NCI-H774 (cell line): Measurements from ENCODE around the gene MRAP.
"Not testable (repeated sequence)": the region's sequence is repeated elsewhere in the genome, so short reads cannot be mapped to it uniquely, and the experiment has no call there.

Experiments
- DNase-seq: peaks from one replicate; lab custom pipeline; 2025; lab: John Stamatoyannopoulos, UW

Gene MRAP

DNA sequence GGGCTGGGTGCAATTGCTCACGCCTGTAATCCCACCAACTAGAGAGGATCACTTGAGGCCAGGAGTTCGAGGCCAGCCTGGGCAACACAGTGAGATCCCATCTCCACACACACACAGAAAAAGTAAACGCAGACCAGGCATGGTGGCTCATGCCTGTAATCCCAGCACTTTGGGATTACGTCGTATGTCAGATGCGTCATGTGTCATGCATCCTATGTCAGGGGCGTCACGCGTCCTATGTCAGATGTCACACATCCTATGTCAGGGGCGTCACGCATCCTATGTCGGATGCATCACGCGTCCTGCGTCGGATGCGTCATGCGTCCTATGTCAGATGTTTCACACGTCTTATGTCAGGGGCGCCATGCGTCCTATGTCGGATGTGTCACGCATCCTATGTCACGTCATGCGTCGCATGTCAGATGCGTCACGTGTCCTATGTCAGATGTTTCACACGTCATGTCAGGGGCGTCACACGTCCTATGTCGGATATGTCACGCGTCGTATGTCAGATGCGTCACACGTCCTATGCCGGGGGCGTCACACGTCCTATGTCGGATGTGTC lies 1.5 kb downstream of the MRAP start:
- no peak for DNase-seq

DNA sequence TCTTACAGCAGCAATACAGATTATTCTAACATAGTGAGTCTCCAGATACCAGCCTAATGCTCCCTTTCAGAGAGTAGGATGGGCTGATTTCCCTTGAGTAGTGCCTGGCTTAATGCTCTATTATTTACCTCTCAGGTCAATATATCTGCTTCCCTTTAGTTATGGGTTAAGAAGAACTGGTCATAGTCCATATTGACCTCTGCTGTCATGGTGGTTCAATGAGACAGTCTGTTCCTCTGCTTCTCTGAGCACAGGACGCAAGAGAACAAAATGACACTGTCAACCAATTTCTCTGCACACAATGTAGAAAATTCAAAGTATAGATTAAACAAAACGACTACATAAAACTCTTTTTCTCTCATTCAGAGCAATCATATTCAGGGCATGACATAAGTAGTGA lies 2.9 kb downstream of the MRAP start:
- DNase-seq, result no peak

DNA sequence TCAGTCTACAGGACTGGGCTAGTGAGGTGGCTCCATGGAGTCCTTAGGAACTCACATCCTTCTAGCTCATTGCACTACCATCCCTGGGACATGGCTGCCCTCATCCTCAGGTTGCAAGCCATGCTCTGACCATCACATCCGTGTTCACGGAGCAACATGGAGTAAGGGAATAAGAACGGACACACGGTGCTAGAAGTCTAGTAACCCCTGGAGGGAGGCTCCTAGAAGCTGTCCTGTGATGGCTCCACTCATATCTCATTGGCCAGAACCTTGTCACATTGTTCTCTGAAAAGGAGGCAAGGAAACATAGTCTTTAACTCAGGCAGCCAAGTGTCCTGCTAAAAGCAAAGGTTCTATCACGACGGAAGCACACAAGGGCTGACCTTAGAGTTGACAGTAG lies 3.9 kb downstream of the MRAP start:
- DNase-seq, result no peak

DNA sequence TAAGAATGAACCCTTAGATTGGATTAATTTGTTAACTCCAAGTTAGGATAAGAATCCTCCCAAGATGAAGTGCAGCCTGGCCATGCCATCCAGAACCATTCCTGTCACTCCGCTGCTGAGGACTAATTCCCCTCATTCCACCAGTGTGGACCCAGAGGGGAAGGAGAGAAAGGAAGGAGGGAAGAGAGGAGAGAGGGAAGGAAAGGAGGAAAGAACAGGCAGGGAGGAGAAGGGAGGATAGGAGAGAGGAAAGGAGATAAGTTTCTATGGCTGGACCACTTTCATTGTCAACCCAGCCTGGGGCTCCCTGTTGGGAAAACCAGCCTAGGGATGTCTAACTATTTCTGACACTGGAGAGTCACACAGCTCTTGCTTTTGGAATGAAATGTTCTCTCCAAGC lies 4.7 kb downstream of the MRAP start:
- DNase-seq, result no peak

DNA sequence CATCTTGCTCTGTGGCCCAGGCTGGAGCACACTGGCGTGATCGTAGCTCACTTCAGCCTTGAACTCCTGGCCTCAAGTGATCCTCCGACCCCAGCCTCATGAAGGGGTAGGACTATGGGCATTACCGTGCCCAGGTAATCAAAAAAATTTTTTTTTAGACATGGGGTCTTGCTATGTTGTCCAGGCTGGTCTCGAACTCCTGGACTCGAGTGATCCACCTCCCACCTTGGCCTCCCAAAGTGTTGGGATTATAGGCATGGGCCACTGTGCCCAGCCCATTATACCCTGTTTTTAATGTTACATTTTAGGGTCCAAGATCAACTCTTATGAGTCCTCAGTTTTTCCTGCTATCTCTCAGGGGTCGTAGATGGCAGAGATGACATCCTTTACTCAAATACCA lies 6.3 kb downstream of the MRAP start:
- no peak for DNase-seq

DNA sequence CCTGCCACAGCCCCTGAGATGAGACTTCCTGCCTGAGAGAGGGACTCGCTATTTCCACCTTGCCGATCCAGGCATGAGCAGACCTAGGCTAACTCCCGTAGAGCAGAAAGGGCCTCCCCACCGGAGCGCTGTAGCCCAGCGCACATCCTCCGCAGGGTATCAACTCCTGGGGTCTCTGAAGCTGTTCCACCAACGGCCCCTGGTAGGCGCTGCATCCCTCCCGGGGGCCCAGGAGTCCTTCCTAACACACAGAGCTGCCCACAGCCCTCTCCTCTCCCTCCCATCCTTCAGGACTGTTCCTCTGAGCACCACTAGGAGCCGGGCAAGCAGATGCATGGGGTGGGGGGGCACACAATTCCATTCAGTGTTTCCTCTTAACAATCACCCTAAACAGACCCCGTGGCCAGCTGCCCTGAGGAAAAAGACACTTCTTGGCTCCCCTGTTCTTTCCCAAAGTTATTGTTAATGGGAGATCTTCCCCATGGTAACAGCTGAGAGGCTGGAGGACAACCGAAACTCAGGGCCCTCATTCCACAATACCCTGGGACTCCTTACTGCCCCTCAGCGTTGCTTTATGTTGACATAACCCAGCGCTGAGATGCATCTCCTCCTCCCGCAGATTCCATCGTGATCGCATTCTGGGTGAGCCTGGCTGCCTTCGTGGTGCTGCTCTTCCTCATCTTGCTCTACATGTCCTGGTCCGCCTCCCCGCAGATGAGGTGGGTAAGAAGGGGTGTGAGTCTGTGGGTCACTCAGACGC lies 7.5 kb downstream of the MRAP start:
- no peak for DNase-seq

DNA sequence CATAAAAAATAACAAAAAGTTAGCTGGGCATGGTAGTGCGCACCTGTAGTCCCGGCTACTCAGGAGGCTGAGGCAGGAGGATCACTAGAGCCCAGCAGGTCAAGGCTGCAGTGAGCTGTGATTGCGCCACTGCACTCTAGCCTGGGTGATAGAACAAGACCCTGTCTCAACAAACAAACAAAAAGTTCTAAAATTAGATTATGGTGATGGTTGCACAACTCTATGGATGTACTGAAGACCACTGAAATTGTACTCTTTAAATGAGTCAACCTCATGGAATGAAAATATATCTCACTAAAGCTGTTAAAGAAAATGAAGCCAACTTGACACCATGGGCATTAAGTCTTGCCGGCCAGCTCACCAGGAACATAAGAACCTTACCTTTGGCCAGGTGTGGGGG lies 9.1 kb downstream of the MRAP start:
- no peak for DNase-seq

DNA sequence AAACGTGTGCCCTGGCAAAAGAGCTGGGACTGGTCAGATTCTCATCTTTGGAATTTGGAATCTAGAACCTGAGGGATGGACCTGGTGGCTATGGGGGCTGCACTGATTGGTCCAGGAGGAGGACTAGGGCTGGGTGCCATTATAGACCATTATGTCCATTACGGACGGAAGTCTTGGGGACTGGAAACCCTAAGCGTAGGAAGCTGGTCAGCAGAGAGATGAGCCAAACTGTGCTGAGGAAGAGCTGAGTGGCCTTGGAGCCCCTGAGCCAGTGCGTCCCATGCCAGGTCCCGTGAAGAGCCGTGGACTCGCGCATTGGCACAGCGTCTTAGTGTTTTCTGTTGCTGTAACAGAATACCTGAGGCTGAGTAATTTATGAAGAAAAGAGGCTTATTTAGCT lies 10.0 kb downstream of the MRAP start:
- DNase-seq, result no peak

DNA sequence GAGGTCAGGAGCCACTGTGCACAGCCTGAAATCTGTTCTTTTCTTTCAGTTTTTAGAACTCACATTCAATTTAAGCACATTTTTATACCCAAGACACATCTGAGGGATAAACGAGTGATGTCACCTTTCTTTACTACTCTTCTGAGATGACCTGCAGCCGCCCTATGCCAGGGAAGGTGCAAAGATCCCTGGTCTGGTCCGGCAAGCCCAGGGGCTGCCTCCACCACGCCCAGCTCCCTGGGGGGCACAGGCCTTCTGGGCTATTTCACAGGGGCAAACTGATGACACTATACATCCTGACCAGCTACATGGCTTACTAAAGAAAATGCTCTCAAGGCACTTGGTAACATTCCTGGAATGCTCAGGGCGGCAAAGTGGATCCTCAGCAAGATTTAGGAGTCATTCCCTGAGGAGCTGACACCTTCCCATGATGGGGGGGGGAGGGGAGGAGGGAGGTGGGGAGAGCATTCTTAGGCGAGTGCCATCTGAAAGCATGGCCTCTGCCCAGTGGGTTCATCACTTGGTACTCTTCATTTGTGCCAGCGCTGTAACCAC lies 11.3 kb downstream of the MRAP start:
- DNase-seq, result no peak

DNA sequence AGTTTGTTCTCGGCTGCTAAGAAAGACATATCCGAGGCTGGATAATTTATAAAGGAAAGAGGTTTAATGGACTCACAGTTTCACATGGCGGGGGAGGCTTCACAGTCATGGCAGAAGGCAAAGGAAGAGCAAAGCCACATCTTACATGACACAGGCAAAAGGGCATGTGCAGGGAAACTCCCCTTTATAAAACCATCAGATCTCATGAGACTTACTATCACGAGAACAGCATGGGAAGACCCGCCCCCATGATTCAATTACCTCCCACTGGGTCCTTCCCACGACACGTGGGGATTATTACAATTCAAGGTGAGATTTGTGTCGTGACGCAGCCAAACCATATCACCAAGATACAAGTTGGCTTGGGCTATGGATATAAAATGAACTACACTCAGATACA lies 12.3 kb downstream of the MRAP start:
- DNase-seq, result not testable (repeated sequence)

DNA sequence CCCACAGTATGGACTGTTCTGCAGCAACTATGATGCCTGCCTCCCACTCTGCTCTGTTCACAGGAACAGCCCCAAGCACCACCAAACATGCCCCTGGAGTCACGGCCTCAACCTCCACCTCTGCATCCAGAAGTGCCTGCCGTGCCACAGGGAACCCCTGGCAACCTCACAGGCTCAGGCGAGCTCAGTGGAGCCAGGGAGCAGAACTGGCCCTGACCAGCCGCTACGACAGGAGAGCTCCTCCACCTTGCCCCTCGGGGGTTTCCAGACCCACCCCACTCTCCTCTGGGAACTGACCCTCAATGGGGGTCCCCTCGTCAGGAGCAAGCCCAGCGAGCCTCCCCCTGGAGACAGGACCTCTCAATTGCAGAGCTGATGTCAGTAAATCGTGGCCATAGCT lies 13.0 kb downstream of the MRAP start:
- no peak for DNase-seq

DNA sequence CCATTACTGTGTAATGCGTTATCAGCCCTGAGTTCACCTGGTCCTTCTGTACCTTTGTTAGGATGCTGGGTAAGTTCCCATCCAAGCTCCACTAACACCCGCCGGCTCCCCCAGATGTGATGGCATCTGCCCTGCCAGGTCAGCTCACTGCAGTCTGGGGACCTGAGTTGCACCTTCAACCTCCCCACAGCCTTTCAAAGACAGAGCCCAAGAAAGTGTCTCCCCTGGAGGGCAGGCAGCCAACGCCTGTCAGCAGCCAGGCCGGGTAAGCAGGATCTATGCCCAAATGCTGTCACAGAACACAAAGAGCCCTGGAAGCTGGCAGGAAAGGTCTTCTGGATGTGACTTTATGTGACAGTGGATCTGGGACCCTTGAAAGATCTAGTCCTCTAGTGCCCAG lies 13.7 kb downstream of the MRAP start:
- DNase-seq, result no peak

DNA sequence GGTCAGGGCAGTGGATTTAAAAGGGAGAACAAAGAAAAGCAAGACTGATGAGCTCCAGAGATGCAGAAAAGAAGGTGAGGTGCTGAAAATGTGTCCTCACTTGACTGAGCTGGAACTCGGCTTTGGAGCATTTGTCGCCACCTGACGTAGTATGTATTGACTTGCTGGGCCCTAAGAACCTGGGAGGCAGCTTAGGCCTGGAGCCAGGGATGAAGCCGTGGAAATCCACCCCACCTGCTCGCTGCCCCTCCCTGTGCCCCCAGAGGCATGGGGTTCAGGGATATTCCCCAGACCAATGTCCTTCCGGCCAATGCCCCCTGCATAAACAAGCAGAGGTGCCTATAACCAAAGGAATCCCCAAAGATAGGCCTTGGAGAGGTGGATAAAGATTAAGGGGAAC lies 14.3 kb downstream of the MRAP start:
- DNase-seq, result no peak

DNA sequence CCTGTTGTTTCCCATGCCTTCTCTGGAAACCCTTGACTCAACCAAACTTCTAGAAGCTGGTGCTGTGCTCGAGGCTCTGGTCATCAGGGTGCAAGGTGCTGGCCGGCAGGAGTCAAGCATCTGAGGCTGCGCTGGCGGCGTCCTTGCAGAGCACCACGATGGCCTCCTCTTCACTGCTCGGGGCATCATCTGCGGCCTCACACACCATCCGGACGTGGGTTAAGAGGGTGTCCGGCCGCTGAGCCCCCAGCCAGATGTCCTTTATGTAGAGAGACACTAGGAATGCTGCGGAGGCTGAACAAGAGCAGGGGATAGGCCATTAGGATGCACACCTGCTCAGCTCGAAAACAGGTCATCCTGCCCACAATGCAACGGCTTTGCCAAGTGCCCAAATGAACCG lies 16.2 kb downstream of the MRAP start:
- DNase-seq, result no peak

DNA sequence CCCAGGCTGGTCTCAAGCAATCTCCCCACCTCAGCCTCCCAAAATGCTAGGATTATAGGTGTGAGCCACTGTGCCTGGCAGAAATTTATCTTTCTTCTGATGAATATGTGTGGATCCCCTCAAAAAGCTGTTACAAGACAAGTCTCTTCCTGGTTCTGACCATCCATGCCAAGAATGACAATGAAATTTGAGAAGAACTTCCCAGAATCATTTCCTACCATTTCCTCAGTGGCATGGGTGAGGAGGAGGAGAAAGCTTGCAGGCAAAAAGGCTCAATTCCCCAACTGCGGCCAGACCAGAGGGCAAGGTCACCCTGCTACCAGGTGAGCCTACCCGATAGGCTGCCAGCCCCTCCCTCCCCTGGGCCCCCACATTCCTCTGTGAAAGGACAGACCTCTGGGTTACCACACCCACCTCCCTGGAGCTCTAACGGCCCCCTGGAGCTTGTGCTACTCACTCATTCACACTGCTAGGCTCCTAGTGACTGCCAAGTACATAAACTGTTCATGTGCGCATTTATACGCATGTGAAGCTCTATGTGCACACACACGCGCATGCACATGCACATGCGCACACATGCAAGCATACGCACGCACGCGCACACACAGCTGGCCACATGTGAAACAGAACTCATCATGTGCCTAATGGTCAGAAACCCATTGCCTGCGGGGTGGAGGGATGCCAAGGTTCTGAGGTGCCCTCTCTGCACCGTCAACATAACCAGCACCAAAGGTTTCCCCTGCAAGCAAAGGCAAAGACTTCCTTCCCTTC lies 17.0 kb downstream of the MRAP start:
- DNase-seq, result no peak

DNA sequence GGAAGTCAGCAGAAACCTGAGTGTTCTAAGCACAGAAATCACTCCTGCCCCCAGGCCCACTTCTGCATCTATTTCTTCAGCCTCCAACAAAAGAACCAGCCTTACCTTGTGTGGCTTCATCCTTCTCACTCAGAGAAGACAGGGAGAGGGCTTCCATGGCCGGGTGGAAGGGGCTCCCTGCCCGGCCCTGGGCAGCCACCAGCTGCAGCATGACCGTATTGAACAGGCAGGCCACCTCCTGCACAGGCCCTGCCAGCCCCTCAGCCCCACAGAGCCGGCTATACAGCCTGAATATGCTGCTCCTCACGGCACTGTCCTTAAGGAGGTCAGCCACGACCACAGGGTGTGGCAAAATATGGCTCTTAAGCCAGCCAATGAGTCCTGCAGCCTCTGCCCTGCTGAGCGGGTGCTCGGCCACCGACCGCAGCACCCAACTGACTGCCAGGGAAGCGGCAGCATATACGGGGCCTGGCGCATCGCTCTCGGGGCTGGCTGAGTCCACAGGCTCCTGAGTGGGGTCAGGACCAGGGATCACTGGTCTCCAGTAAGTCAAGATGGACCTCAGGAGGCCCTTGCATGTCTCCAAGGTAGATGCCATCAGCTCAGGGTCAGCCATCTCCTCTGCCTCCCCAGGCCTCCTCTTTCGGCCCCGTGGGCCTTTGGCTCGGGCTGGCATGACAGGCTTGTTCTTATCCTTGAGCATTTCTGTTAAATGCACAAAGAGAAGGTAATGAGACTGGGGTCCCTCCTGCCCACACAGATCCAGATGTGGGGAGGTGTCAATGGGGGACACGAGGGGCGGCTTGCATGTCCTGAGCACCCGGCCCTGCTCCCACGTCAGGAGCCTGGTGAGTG lies 17.9 kb downstream of the MRAP start:
- no peak for DNase-seq

DNA sequence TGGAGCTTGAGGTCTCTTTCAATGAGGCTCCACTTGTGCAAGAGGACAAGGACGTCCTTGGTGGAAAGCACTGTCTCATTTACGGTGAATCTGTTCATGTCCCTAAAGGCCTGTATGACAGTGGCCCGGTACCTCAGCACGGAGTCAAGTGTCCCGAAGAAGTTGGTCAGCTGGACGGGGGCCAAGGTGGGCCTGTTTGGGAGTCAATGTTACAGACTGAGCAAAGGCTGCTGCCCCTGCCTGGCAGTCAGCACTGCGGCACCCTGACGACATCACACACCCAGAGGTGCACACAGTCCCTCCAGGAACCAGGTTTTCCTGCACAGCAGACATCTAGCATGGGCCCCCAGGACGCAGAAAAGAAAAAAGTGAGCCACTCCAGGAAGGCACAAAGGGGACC lies 19.1 kb downstream of the MRAP start:
- DNase-seq, result no peak

DNA sequence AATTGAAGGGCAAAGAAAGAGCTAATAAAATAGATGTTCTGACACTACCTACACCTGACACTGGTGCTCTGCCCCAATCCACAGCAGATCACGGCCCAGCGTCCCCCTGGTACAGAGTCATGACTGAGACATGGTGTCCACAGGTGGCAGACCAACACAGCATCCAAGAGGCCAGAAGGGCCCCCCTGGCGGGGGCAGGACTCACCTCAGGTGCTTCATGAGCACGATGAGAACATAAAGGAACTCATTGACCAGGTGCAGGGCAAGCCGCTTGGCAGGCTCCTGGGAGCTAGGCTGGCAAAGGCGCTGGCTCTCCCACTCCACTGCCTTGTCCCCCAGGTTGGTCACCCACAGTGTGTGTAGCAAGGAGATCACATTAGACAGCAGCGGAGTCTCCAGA lies 20.4 kb downstream of the MRAP start:
- DNase-seq, result no peak

DNA sequence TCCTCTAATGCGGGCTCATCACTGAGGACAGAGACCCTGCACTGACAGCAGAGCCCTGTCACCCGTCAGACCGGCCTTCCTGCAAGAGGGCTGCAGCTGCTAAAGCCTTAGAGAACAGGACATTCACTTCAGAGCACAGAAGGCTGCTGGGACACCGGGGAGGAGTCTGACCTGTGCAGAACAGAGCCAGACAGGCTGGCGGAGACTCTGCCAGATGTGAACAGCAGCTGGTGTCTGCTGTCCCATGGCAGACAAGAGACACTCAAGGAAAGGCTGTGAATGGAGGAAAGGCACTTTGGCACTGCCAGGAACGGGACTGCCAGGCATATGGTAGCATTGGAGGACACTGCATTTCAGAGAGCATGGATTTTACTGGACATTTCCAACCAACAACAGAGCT lies 21.4 kb downstream of the MRAP start:
- no peak for DNase-seq

DNA sequence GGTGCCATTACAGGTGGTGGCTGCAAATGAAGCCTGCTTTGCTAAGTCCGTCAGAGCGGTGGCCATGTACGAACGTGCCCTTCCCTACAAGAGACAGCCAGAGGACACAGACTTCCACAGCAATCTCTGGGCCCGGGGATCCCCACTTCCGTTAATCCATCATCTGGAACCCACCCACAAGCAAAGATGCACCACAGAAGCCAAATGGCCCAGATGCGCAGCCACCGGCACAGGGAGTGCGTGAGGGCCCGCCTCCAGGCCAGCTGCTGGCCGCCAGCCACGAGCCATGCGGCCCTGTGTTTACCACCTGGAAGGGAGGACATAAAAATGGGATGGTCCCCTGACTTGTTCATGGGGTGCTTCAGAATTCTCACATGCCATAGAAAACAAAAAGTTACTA lies 22.1 kb downstream of the MRAP start:
- DNase-seq, result no peak

DNA sequence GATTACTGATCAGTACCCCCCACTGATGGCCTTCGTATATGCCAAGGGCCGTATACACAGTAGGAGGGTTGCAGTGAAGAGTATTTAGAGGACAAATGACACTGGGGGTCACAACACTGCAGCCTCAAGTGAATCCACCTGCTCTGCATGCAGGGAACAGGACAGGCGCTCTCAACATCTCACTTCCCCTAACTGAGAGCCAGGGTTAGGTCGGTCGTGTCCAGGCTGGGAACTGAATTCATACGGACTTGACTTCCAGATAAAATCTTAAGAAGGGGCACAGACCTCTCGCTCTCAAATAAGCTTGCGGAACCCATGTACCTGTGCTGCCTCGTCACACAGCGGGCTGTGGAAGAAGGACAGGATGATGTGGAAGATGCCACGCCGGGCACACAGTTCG lies 22.8 kb downstream of the MRAP start:
- no peak for DNase-seq

DNA sequence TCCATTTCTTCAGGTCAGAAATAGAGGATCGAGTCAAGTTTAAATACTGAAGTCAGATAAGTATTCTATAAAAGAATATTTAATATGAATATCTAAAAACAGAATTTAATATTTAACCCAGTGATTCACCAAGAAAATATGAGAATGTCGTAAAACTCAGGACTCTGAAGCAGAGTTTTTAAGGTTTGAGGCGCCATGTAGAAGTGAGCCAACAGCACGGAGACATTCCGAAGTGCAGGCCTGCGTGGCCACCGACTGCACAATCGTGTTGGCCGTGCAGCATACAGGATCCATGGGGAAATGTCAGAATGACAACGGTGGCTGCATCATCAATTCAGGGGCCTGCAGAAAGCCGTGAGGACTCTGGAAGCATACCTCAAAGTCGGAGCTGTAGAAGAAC lies 23.4 kb downstream of the MRAP start:
- no peak for DNase-seq
